Panc1 (cell line): ENCODE measurements around the gene MYO1H. TPM values are rescaled to one million over a fixed set of nuclear protein-coding genes. Genes with fewer than 3 reads are reported as not detected.

Experiments
- ATAC-seq: fragments of 200-7000 bp; cut with Tn5 transposase; 2 replicates; pipeline ENCODE4 v1.9.1; 2020; ENCODE audit warnings: mild to moderate bottlenecking, moderate library complexity
- BruUV-seq: library from RNA; stranded (reverse); fragments of 400-500 nt; replicated peaks from 2 replicates; lab custom pipeline; 2021; lab: Mats Ljungman, UMichigan
- CTCF ChIA-PET: fragments of 300-600 bp; sonication (Branson Sonifier 250); formaldehyde crosslinking; loops from one replicate; lab custom pipeline; 2022; ENCODE audit warnings: antibody characterized with exemption; lab: Charles Lee
- POLR2A ChIA-PET: fragments of 300-600 bp; sonication (Branson Sonifier 250); formaldehyde crosslinking; loops from one replicate; lab custom pipeline; 2022; ENCODE audit warnings: antibody characterized with exemption; lab: Charles Lee
- DNase-seq: peaks from one replicate; pipeline ENCODE4 v3.0.0-alpha.2; 2010; ENCODE audit warnings: low read depth, low spot score
- H3K27ac ChIP-seq: 2 replicates; pipeline ENCODE4 v1.5.1; 2011; ENCODE audit warnings: mild to moderate bottlenecking, low read length, inconsistent platforms
- H3K27me3 ChIP-seq: fragments of 200-500 bp; sonication (Bioruptor generic); 2 replicates; pipeline ENCODE4 v1.6.0; 2014; ENCODE audit warnings: low read length, inconsistent platforms; ENCODE audit not compliant: control insufficient read depth, insufficient read depth
- H3K36me3 ChIP-seq: fragments of 200-500 bp; sonication (Bioruptor generic); 2 replicates; pipeline ENCODE4 v1.5.1; 2014; ENCODE audit warnings: inconsistent platforms, mild to moderate bottlenecking, low read length, moderate library complexity; ENCODE audit not compliant: control insufficient read depth, insufficient read depth
- H3K4me1 ChIP-seq: 2 replicates; pipeline ENCODE4 v1.5.1; 2011; ENCODE audit warnings: inconsistent platforms, mild to moderate bottlenecking, low read length, moderate library complexity; ENCODE audit not compliant: control insufficient read depth, insufficient read depth
- H3K4me3 ChIP-seq, 2 experiments: 2 replicates each; pipeline ENCODE4 v1.5.1; 2011 to 2012; ENCODE audit warnings: low read depth in 2 of 2, low read length in 2 of 2, mild to moderate bottlenecking in 2 of 2, inconsistent platforms in 1 of 2, moderate library complexity in 1 of 2
- H3K9me3 ChIP-seq: fragments of 200-500 bp; sonication (Bioruptor generic); 2 replicates; pipeline ENCODE4 v1.5.1; 2014; ENCODE audit warnings: low read depth, mild to moderate bottlenecking, inconsistent platforms, low read length, moderate library complexity; ENCODE audit not compliant: control insufficient read depth, insufficient read depth
- POLR2AphosphoS5 ChIP-seq: IDR thresholded peaks from 2 replicates; pipeline ENCODE4 v1.6.1; 2012; ENCODE audit warnings: mild to moderate bottlenecking, low read depth, low read length, moderate library complexity
- SIN3A ChIP-seq: IDR thresholded peaks from 2 replicates; pipeline ENCODE4 v1.6.1; 2012; ENCODE audit warnings: low read depth, mild to moderate bottlenecking, low read length, moderate library complexity, borderline replicate concordance; ENCODE audit not compliant: insufficient read depth
- TCF7L2 ChIP-seq: IDR thresholded peaks from 2 replicates; pipeline ENCODE4 v1.6.1; 2011; ENCODE audit warnings: mild to moderate bottlenecking, low read depth, low read length, inconsistent platforms
- in situ Hi-C: cut with HindIII; loops from 2 replicates; pipeline ENCODE4 v1.10.0; 2016; ENCODE audit warnings: low sequenced_read_pairs, low pct_unique_long_range_greater_than_20kb
- intact Hi-C: fragments of 100-400 bp; cut with micrococcal nuclease; formaldehyde crosslinking; loops from one replicate; pipeline ENCODE4 v1.10.0; 2022; ENCODE audit not compliant: unreplicated experiment
- total RNA-seq: library from RNA; stranded (reverse); gene quantifications from one replicate; pipeline ENCODE4 v1.2.1, GENCODE V29; 2021; ENCODE audit not compliant: unreplicated experiment
- TF ChIP-seq, protein P1 (sequence below), 2 experiments: IDR thresholded peaks; 2 replicates each; pipeline ENCODE4 v1.6.1; 2011 to 2012; ENCODE audit warnings: low read depth in 2 of 2, control low read depth in 1 of 2, low read length in 1 of 2, mild to moderate bottlenecking in 1 of 2, moderate library complexity in 1 of 2; ENCODE audit not compliant: insufficient read depth in 1 of 2
- TF ChIP-seq, protein P2 (sequence below): fragments of 450-650 bp; IDR thresholded peaks from 2 replicates; pipeline ENCODE4 v1.5.1; 2017; ENCODE audit warnings: mild to moderate bottlenecking

MYO1H gene
- total RNA-seq, 1 experiment from 2014 or later: not detected

DNA sequence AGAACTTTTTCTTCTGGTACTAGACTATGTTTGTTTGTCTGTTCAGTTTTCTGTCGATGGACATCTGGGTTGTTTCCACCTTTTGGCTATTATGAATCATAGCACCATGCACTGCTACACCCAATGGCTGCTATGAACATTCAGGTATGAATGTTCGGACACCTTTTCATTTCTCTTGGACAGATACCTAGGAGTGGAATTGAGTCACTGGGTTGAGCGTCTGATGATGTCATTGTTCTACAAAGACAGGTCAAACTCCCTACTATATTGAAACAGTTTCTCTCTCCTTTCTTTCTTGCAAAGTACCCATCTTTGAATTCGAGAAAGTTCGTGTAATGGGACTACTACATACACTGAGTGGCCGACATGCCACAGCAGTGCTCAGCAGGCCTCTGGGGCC is 84.7 kb downstream of the MYO1H start:
- ATAC-seq (no peak), DNase-seq (no peak)
- Histone ChIP-seq H3K36me3 (no peaks in the 10 kb centered on the region), H3K4me3 (no peak overlapping the region), H3K4me1 (no peaks in the 10 kb centered on the region), H3K27me3 (no peaks in the 10 kb centered on the region), H3K27ac (no peak overlapping the region), H3K9me3 (no peaks in the 10 kb centered on the region)
- ChIA-PET POLR2A (no interaction called here), CTCF (interaction anchor here (0.9 to 1.3 kb wide), 5 partner anchors 10 to 118 kb away, joined by 3 to 5 read pairs (median 3); no protein-coding TSS in a partner anchor)
- intact Hi-C loops (loop anchor here (10.0 kb wide), 1 partner anchor 342 kb away; no protein-coding TSS in a partner anchor), in situ Hi-C loops (no loop called here)
- BruUV-seq: no TSS peak
- no peak for TF ChIP-seq TCF7L2
- TF ChIP-seq SIN3A: no peak
- no peak for TF ChIP-seq POLR2AphosphoS5
- TF ChIP-seq, protein P1, sequence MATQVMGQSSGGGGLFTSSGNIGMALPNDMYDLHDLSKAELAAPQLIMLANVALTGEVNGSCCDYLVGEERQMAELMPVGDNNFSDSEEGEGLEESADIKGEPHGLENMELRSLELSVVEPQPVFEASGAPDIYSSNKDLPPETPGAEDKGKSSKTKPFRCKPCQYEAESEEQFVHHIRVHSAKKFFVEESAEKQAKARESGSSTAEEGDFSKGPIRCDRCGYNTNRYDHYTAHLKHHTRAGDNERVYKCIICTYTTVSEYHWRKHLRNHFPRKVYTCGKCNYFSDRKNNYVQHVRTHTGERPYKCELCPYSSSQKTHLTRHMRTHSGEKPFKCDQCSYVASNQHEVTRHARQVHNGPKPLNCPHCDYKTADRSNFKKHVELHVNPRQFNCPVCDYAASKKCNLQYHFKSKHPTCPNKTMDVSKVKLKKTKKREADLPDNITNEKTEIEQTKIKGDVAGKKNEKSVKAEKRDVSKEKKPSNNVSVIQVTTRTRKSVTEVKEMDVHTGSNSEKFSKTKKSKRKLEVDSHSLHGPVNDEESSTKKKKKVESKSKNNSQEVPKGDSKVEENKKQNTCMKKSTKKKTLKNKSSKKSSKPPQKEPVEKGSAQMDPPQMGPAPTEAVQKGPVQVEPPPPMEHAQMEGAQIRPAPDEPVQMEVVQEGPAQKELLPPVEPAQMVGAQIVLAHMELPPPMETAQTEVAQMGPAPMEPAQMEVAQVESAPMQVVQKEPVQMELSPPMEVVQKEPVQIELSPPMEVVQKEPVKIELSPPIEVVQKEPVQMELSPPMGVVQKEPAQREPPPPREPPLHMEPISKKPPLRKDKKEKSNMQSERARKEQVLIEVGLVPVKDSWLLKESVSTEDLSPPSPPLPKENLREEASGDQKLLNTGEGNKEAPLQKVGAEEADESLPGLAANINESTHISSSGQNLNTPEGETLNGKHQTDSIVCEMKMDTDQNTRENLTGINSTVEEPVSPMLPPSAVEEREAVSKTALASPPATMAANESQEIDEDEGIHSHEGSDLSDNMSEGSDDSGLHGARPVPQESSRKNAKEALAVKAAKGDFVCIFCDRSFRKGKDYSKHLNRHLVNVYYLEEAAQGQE (IDR thresholded peaks at IDR 0.05; ENCODE audit: insufficient read depth in 1 of 2, low read depth in 2 of 2, low read length in 1 of 2): no peak
- TF ChIP-seq, protein P2, sequence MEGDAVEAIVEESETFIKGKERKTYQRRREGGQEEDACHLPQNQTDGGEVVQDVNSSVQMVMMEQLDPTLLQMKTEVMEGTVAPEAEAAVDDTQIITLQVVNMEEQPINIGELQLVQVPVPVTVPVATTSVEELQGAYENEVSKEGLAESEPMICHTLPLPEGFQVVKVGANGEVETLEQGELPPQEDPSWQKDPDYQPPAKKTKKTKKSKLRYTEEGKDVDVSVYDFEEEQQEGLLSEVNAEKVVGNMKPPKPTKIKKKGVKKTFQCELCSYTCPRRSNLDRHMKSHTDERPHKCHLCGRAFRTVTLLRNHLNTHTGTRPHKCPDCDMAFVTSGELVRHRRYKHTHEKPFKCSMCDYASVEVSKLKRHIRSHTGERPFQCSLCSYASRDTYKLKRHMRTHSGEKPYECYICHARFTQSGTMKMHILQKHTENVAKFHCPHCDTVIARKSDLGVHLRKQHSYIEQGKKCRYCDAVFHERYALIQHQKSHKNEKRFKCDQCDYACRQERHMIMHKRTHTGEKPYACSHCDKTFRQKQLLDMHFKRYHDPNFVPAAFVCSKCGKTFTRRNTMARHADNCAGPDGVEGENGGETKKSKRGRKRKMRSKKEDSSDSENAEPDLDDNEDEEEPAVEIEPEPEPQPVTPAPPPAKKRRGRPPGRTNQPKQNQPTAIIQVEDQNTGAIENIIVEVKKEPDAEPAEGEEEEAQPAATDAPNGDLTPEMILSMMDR: no peak

DNA sequence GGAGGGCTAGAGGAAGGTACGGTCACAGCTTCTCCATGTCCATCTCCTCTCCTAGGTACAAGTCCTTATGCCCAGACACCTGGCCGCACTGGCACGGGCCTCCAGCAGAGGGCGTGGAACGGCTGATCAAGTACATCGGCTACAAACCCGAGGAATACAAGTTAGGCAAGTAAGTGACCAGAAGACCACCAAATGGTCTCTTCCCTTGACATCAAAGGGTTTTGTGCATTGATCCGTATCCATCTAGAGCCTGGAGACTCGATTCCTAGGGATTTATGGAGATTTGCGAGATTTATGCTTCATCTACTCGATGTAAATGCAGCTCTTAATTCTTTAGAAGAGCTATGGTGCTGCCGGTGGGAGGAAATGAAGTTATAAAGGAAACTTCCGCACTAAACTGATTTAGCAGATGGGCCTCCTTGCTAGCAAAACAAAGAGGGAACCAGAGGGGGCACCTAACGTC is 85.2 kb downstream of the MYO1H start:
- intact Hi-C loops: loop anchor here (10.0 kb wide), 1 partner anchor 342 kb away; no protein-coding TSS in a partner anchor
- in situ Hi-C loops: no loop called here
- TF ChIP-seq, protein P1 (IDR thresholded peaks at IDR 0.05; ENCODE audit: insufficient read depth in 1 of 2, low read depth in 2 of 2, low read length in 1 of 2): no peak
- TF ChIP-seq, protein P2: peak; percentile 96
- TF ChIP-seq POLR2AphosphoS5 (no peak), SIN3A (no peak), TCF7L2 (no peak)
- peak; percentile 61 for DNase-seq
- Histone ChIP-seq H3K4me3 (no peak overlapping the region), H3K27ac (no peak overlapping the region), H3K36me3 (no peaks in the 10 kb centered on the region), H3K4me1 (no peaks in the 10 kb centered on the region), H3K9me3 (no peaks in the 10 kb centered on the region), H3K27me3 (no peaks in the 10 kb centered on the region)
- ATAC-seq: peak; percentile 89
- no TSS peak for BruUV-seq
- POLR2A ChIA-PET: no interaction called here
- CTCF ChIA-PET: interaction anchor here (0.6 to 1.3 kb wide), 6 partner anchors 10 to 117 kb away, joined by 3 to 5 read pairs (median 3); no protein-coding TSS in a partner anchor
